Left kidney (tissue), 2 donors: ENCODE data around the gene C1orf21. TPM values are rescaled to one million over a fixed set of nuclear protein-coding genes. Genes with fewer than 3 reads are reported as not detected.

Experiments used
- DNase-seq: peaks from one replicate; pipeline ENCODE4 v3.0.0-alpha.2; 2013
- polyA plus RNA-seq: library from polyadenylated mRNA; unstranded; fragments of 120-200 nt; gene quantifications from one replicate; pipeline ENCODE4 v1.2.1, GENCODE V29; 2013; ENCODE audit not compliant: insufficient read length

Gene C1orf21
- polyA plus RNA-seq, 1 donor, result 35.2 TPM

DNA sequence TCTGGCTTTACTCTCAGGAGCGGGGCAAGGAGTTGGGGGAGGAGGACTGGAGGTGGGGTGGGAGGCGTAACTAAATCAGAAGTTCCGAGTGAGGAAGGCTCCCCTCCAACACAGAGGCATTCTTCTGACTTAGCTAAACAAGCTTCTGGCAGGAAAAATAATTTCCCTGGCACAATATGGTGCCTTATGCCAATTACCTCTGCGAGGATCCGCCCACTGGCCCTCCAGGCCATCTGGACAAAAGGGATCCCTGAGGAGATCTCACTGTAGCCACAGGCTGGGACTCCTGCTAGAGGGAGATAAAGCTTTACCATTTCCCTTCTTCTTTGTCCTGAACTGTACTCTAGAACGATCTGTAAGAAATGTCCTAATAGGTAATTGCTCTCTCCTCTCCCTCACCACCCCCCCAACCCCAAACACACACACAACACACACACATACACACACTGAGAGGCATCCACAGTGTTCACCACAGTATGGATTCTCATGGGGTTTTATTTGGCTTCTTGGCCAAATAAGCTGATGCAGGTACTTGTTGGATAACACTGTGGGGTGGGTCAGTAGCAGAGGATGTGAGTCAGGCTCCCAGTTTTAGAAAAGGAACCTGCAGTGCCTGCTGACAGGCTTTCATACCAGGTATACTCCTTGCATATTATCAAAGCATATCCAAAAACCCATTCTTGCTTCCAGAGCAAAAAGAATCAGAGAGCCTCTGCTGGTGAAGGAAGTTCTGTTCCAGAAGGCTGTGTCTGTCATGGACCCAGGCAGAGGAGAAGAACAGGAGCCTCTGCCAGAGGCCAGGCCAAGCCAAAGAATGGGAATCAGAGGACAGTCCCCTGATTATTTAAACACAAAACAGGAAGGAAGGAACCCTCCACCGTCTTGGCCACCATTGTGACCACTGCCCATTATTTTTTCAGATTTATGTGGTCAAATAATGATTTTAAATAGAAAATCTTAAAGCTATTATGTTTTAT lies 169.1 kb downstream of the C1orf21 start:
- no peak for DNase-seq

- no peak for DNase-seq
Observed at GRCh38 chr1:184556665-184557064, 169.8 kb downstream of the C1orf21 start.

DNA sequence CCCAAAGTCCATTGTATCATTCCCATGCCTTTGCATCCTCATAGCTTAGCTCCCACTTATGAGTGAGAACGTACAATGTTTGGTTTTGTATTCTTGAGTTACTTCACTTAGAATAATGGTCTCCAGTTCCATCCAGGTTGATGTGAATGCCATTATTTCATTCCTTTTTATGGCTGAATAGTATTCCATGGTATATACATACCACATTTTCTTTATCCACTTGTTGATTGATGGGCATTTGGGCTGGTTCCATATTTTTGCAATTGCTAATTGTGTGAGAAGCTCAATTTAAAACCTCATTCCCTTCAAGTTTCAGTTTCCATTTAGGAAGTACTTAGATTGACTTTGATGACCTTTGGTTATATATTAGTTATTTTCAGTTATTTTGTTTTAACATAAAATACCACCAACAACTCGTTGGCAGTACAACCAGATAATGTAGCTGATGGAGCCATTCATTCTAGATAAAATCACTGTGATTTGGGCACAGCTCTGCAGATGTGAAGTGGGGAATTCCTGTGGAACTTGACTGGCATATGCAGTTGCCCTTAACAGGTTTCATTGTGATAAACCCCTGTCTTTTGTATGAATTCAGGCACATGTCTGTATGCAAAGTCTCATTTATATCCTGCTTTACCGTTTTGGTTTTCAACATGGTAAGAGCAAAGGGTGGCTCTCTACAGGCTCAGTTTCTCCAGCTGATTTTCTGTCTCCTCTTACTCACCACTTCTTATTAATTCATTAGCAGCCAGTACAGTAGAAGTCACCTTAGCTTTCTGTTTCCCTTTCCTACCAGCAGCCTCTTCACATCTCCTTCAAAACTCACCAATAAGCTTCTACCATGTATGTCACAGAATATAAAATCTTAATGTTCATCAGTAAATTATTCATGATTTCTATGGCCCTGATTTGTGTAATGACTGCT lies 170.9 kb downstream of the C1orf21 start:
- no peak for DNase-seq

DNA sequence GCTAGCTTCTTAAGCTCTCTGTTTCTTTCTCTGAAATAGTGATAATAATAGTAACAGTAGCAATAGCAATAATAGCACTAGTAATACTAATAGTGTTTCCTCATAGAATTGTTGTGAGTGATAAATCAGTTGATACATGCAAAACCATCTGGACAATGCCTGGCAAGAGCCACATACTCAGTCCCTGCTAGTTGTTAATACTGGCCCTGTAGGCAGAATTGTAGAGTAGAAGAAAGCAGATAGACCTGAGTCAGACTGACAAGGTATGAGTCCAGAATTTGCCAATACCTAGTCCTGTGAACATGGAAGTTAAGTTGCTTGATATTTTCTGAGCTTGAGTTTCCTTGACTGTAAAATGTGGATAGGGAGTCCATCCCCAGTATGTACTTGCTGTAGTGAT lies 171.9 kb downstream of the C1orf21 start:
- DNase-seq, result no peak

GRCh38 chr1:184559117-184559713 lies 172.4 kb downstream of the C1orf21 start:
- no peak for DNase-seq

DNA sequence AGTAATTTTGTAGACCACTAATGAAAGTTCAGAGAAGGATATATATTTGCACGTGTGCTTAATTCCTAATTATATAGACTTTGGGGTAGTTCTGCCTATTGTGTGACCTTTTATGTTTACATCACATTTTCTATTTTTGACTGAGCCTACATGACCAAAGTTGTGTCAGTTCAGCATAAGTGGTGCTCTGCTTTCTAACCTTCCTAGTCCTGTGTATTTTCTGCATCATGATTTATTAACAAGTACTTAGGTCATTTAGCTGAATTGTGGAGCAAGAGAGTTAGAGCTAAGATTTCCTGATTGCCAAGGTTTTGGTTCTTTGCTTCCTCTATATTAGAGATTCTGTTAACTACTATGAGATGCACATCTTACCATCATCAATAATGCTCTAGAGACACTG lies 176.0 kb downstream of the C1orf21 start:
- no peak for DNase-seq

DNA sequence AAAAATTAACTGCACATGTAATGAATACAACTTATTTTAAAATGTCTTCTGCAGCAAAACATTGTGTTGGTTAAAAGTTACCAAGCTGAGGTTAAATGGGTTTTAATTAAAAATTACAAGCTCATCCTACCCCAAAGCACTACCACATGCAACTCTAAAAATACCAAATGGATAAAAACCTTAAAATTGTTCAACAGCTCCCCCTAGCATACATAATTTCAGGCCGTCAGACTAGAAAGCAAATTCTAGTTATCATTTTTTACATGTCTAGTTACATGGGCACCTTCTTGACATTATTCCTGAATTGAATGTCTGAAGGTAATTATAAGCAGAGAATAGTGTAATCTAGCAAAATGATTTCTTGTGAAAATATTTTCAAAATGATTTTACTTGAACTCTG lies 176.5 kb downstream of the C1orf21 start:
- peak; percentile 36 for DNase-seq

GRCh38 chr1:184567009-184567408 lies 180.2 kb downstream of the C1orf21 start:
- DNase-seq, result no peak

GRCh38 chr1:184567637-184568036 lies 180.8 kb downstream of the C1orf21 start:
- no peak for DNase-seq

DNA sequence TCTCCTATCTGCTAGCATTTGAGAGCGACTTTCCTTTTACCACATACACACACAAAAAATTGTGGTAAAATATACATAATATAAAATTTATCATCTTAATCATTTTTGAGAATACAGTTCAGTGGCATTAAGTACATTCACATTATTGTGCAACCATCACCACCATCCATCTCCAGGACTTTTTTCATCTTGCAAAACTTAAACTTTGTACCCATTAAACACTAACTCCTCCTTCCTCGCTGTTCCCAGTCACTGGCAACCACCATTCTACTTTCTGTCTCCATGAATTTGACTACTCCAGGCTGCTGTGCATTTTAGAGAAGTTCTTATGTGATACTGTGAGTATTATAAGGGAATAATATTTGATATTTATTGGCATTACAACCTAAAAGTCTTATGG lies 181.3 kb downstream of the C1orf21 start:
- no peak for DNase-seq

- no peak for DNase-seq
Observed at GRCh38 chr1:184569106-184569505, 182.3 kb downstream of the C1orf21 start.

- no peak for DNase-seq
Observed at GRCh38 chr1:184574588-184574987, 187.8 kb downstream of the C1orf21 start.

- no peak for DNase-seq
Observed at GRCh38 chr1:184576822-184577221, 190.0 kb downstream of the C1orf21 start.

- DNase-seq, result no peak
Observed at GRCh38 chr1:184577319-184577718, 190.5 kb downstream of the C1orf21 start.

DNA sequence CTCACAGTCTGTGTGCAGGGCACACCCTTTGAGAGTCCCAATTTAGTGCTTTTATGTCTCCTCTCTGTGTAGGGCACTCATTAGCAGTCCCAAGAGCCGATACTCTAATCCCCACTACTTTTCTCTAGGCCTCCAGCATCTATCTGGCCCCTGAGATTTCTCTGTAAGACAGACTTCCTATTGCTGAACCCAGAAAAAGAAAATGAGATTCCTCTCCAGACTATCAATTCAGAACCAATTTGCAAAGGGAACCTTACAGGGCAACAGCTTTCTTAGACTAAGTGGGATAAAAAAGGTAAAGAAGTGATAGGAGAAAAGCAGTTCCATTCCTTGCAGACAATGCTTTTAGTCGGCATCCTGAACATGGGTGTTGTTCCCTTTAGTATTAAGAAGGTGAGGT lies 195.6 kb downstream of the C1orf21 start:
- no peak for DNase-seq

- DNase-seq, result no peak
Observed at GRCh38 chr1:184583849-184584248, 197.0 kb downstream of the C1orf21 start.

DNA sequence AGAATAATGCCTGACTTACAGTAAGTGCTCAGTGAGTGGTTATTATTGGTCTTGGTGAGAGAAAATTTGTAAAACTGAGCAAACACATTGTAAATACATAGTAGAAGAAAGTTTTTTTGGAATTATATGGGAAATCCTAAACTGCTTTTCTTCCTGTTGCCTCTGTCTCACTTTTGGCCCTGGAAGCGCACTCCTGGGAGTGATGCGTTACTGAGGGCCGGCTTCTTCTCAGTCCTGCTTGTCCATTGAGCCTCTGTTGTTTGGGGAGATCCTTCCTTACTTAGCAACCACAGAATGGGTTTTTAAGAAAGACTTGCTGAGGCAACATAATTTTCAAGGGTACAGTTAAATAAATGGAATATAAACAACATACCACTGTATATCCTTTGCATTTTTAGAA lies 201.9 kb downstream of the C1orf21 start:
- no peak for DNase-seq

DNA sequence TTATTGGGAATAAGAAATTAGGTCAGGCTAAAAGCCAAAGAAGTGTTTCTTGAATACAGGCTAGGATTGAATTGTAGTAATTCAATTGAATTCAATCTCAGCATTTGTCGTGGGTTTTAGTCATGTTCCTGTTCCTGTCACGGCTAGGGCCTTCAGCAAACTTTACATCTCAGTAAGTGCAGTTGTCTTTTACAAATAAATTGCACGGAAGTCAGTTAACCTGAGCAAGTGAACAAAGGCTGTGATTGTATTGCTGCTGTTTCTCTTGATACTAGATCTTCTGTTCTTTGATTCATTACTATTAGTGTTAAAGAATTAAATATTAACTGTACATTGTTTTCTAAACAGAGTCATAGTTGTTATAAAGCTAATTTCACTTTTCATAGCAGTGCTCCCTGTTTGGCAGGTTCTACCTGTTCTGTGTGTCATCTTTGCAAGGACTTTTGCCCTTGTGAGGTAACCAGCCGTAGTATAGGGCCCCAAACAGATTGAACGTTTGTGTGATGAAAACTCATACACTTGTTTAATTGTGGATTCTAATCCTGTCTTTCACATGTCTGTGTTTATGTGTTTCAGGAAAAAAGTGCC lies 203.4 kb downstream of the C1orf21 start:
- no peak for DNase-seq

DNA sequence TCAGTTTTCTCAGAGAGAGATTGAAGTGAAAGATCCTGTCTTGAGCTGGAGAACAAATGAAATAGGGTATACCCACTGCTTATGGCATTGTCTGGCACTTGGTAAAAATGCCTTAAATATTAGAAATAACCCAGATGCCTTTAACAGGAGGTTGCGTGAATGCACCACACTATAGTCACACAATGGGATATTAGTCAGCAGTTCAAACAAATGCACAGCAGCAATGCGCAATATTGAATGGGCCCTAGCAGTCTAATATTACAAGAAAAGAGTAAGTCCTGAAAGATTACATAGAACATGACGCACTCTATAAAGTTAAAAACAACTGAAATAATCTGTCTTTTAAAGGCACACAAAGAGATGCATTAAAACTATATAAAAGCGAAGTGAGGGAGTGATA lies 206.8 kb downstream of the C1orf21 start:
- DNase-seq, result no peak

DNA sequence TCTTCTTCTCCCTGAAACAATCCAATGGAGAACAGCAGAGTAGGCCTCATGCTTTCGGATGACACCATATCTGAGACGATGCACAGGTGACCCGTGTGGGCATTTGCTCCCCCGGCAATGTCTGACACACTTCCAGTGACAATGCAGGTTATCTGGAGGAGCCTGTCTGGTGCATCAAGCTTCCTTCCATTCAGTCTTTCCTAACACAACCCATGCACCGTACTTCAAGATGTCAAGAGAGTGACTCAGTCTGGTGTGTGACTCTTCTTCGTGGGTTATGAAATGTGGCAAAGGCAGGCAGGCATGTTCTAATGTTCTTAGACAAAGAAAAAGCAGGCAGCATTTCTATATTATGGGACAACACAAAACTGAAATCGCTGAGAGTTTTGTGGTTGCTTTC lies 208.8 kb downstream of the C1orf21 start:
- DNase-seq, result no peak

GRCh38 chr1:184596950-184597645 lies 210.3 kb downstream of the C1orf21 start:
- no peak for DNase-seq
